Measurements from ENCODE around the gene INSM1. TPM values are rescaled to one million over a fixed set of nuclear protein-coding genes. Genes with fewer than 3 reads are reported as not detected.

INSM1 gene, protein sequence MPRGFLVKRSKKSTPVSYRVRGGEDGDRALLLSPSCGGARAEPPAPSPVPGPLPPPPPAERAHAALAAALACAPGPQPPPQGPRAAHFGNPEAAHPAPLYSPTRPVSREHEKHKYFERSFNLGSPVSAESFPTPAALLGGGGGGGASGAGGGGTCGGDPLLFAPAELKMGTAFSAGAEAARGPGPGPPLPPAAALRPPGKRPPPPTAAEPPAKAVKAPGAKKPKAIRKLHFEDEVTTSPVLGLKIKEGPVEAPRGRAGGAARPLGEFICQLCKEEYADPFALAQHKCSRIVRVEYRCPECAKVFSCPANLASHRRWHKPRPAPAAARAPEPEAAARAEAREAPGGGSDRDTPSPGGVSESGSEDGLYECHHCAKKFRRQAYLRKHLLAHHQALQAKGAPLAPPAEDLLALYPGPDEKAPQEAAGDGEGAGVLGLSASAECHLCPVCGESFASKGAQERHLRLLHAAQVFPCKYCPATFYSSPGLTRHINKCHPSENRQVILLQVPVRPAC
- 0.59 and 0.78 TPM in 2 replicates for total RNA-seq (2014; rRNA removed; shearing (Covaris generic))

DNA sequence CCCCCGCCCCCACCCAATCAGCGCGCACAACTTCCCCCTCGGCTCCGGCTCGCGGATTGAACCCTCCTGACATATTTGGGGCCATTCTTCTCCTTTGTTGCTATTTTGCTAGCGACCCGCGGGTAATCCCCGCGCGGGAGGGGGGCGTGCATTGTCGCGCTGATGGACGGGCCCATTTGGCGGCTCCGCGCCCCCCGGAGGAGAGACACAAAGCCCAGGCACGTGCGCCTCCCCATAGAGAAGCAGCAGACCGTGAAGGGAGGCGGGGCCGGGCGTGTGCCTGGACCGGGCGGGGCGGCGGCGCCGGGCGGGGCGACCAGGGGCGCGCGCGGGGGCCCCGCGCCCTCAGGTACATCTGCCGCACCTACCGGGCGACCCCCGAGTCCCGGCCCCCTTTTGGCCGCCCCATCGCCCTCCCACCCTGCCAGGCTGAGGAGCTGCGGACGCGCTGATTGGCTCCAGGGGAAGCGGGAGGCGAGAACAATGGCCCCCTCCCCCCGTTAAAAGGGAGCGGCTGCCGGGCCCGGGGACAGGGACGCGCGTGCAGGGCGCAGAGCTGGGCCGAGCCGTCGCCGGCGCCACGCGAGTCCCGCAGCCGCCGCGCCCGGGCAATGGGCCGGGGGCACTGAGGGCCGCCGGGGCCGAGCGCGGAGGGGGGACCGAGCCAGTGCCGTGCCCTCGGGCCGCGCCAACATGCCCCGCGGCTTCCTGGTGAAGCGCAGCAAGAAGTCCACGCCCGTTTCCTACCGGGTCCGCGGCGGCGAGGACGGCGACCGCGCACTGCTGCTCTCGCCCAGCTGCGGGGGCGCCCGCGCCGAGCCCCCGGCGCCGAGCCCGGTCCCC is at the start of gene INSM1:
Gene INSM1, plus strand, starts transcription at position 530 of the 843 bp plus-strand sequence. Its CDS starts 164 bp downstream, at position 694.
- Histone ChIP-seq H3K27me3 (ENCODE audit: control insufficient read depth, insufficient read depth, low read length) (peaks cover 82% of the 10 kb centered on the region), H3K36me3 (replicated peaks; ENCODE audit: control insufficient read depth, insufficient read depth, low read length) (no peaks in the 10 kb centered on the region), H3K4me3 (ENCODE audit: insufficient read depth, low read depth, low read length) (peak within 1 kb of the TSS; percentile 36)
- peak; percentile 91 for DNase-seq

DNA sequence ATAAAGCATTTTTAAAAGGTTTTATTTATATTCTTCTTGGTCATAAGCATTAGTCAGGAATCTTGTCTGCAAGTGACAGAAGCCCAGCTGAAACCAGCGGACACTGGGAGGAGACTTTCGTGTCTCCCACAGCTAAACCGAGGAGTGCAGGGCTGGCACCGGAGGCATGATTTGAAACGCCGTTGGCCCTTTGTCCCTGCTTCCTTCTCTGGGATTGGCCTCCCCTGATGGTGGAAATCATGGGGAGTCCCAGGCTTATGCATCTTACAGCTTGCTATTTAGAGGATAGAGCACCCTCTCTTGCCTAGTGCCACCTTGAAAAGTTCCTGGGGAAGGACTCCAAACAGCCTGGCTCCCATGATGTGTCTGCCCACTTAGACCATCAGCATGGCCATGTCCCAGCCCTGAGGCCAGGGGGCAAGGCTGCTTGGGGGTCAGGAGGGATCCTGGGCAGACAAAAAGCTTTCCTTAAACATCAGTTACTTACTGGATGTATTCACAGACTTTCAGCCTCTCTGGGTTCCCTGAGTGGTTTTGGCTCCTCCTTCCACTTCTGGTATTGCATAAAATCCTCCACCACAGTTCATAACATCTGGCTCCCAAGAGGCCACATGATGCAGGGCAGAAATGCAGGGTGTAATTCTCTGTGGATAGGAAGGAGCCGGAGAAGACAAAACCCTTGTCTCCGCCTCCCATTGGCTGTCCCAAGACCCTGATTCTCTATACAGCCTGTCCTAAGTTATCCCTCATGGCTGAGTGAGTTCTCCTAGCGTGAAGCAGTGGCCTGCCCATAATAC is 49.3 kb upstream of the INSM1 start:
- Histone ChIP-seq H3K36me3 (replicated peaks; ENCODE audit: control insufficient read depth, insufficient read depth, low read length) (no peaks in the 10 kb centered on the region), H3K27me3 (ENCODE audit: control insufficient read depth, insufficient read depth, low read length) (no peaks in the 10 kb centered on the region), H3K4me3 (ENCODE audit: insufficient read depth, low read depth, low read length) (no peak overlapping the region)
- no peak for DNase-seq

DNA sequence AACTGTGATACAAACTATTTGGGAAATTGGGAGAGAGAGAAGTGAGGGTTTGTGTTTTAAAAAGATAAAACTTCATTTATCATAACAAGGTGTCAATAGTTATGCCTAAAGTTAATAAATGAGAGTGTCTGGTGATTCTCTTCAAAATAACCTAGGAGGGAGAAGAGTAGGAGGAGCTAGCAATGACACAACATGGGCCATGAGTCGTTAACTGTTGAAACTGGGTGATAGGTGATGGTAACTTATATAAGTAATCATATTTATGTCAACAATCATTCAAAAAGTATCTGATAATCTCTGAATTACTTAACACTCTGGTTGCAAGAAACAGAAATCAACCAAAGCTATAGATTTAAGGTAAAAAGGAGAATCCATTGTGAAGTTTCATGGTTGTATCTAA is 46.8 kb upstream of the INSM1 start:
- no peaks in the 10 kb centered on the region for H3K36me3 ChIP-seq (replicated peaks; ENCODE audit: control insufficient read depth, insufficient read depth, low read length)
- no peaks in the 10 kb centered on the region for H3K27me3 ChIP-seq (ENCODE audit: control insufficient read depth, insufficient read depth, low read length)
- no peak overlapping the region for H3K4me3 ChIP-seq (ENCODE audit: insufficient read depth, low read depth, low read length)
- DNase-seq, result no peak

DNA sequence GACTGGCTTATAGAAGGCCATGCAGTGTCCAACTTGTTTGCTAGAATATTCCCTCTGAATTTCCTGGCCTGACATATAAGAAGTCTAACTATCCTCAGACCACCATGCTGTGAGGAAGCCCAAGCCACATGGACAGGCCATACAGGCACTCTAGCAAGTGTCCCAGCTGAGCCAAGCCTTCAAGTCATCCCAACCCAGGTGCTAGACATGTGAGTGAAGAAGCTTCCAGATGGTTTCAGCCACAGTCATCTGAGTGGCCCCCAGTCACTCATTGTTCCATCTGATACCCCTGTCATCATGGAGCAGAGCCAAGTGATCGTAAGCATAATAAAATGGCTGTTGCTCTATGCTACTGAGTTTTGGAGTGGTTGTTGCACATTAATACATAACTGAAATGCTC is 46.0 kb upstream of the INSM1 start:
- no peak overlapping the region for H3K4me3 ChIP-seq (ENCODE audit: insufficient read depth, low read depth, low read length)
- H3K27me3 ChIP-seq (ENCODE audit: control insufficient read depth, insufficient read depth, low read length), result no peaks in the 10 kb centered on the region
- no peak for DNase-seq
- H3K36me3 ChIP-seq (replicated peaks; ENCODE audit: control insufficient read depth, insufficient read depth, low read length), result no peaks in the 10 kb centered on the region

DNA sequence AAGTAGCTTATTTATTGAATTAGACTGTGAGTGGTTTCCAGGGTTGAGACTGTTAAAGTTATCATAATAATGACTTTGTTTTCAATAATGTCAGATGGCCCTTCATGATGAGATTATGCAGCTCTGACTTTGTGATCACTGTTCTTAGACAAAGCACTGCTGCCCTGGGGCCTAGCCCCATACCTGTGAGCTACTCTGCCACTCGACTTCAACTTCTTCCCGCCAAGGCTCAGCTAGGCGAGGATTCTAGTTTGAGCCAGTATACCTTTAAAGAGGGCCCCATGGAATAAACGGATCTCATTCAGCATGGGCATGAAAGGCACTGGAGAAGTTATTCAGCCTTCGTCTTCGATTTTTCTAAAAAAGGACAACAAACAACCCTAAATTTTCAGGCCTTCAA is 45.0 kb upstream of the INSM1 start:
- Histone ChIP-seq H3K27me3 (ENCODE audit: control insufficient read depth, insufficient read depth, low read length) (no peaks in the 10 kb centered on the region), H3K36me3 (replicated peaks; ENCODE audit: control insufficient read depth, insufficient read depth, low read length) (no peaks in the 10 kb centered on the region), H3K4me3 (ENCODE audit: insufficient read depth, low read depth, low read length) (no peak overlapping the region)
- no peak for DNase-seq

DNA sequence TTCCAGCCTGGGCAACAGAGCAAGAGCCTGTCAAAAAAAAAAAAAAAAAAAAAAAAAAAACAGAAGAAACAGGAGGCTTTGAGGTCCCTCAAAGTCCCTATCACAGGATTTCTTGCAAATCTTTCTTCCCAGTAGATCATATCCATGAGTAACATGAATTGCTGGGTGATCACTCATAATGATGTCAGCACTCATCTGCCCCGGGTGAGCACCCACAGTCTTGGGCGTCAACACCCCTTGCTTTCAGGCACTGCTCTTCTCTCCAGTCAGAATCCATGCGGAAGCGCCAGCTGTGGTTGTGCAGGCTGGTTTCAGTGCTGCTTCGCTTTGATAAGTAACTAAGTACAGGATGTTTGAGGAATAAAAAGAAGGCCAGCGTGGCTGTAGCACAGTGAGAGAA is 40.2 kb upstream of the INSM1 start:
- H3K4me3 ChIP-seq (ENCODE audit: insufficient read depth, low read depth, low read length), result no peak overlapping the region
- H3K36me3 ChIP-seq (replicated peaks; ENCODE audit: control insufficient read depth, insufficient read depth, low read length), result no peaks in the 10 kb centered on the region
- no peak for DNase-seq
- H3K27me3 ChIP-seq (ENCODE audit: control insufficient read depth, insufficient read depth, low read length), result no peaks in the 10 kb centered on the region

DNA sequence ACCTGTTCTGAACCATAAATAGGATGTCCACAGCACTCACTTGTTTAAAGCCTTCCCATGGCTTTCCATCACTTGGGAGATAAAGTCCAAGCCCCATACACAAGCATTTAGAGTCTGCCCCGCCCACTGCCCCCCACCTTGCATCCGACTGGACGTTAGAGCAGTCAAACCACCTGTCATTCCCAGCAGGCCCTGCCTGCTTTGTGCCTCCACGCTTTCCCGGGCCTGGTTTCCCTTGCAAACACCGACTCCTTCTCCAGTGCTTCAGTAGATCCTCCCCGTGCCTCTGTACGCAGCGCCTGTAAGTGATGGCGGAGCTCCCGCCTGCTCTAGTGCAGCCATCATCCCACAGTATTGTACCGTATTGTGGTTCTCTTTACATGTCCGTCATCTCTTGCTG is 38.3 kb upstream of the INSM1 start:
- no peak for DNase-seq
- no peaks in the 10 kb centered on the region for H3K27me3 ChIP-seq (ENCODE audit: control insufficient read depth, insufficient read depth, low read length)
- no peak overlapping the region for H3K4me3 ChIP-seq (ENCODE audit: insufficient read depth, low read depth, low read length)
- no peaks in the 10 kb centered on the region for H3K36me3 ChIP-seq (replicated peaks; ENCODE audit: control insufficient read depth, insufficient read depth, low read length)

DNA sequence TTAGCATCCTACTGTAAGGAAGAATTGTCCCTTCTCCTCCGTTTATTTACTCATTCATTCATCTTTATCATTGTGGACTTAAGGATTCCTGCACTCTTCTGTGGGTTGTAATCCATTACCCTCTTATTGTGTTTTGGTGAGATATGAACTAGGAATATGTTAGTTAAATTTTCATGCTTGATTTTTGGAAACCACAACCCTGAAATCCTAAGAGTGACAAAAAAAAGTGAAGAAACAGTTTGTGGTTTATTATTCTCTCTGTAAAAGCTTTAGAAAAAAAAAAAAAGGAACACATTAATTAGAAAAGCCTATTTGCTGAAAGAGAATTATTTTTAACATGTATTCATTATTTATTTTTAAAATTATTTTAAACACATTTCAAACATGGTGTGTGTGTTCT is 36.7 kb upstream of the INSM1 start:
- H3K4me3 ChIP-seq (ENCODE audit: insufficient read depth, low read depth, low read length), result no peak overlapping the region
- no peak for DNase-seq
- H3K36me3 ChIP-seq (replicated peaks; ENCODE audit: control insufficient read depth, insufficient read depth, low read length), result no peaks in the 10 kb centered on the region
- H3K27me3 ChIP-seq (ENCODE audit: control insufficient read depth, insufficient read depth, low read length), result no peaks in the 10 kb centered on the region

DNA sequence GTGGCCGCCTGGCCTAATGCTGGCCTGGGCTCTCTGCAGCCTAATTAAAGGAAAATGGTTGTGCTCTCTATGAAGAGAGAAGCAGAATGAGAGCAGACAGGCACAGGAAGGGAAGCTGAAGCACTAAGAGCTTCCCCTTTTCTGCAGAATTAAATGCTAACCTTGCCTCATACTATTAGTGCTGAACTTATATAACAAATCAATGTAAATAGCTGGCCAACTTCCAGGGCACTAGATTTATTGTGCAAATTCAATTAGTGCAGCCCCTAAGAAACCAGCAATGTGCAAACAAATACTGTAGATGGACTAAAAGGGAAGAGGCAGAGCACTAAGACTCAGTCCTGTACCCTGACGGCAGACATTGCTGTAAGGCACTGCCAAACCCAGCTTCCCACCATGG is 36.1 kb upstream of the INSM1 start:
- Histone ChIP-seq H3K27me3 (ENCODE audit: control insufficient read depth, insufficient read depth, low read length) (no peaks in the 10 kb centered on the region), H3K36me3 (replicated peaks; ENCODE audit: control insufficient read depth, insufficient read depth, low read length) (no peaks in the 10 kb centered on the region), H3K4me3 (ENCODE audit: insufficient read depth, low read depth, low read length) (no peak overlapping the region)
- DNase-seq, result no peak

DNA sequence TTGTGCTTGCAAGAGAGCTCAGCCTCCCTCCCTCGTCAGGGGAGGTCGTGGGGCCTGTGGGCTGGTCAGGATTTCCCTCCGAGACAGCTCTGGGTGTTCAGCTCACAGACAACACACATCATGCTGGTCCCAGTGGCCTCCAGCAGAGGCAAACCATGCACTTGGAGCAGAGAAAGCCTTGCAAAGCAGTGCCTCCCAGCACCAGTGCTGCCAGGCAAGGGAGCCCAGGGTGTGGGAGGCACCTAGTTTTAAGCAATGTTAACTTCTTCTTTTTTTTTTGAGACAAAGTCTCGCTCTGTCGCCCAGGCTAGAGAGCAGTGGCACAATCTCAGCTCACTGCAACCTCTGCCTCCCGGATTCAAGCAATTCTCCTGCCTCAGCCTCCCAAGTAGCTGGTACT is 34.0 kb upstream of the INSM1 start:
- H3K4me3 ChIP-seq (ENCODE audit: insufficient read depth, low read depth, low read length), result no peak overlapping the region
- no peaks in the 10 kb centered on the region for H3K36me3 ChIP-seq (replicated peaks; ENCODE audit: control insufficient read depth, insufficient read depth, low read length)
- H3K27me3 ChIP-seq (ENCODE audit: control insufficient read depth, insufficient read depth, low read length), result no peaks in the 10 kb centered on the region
- DNase-seq, result no peak

DNA sequence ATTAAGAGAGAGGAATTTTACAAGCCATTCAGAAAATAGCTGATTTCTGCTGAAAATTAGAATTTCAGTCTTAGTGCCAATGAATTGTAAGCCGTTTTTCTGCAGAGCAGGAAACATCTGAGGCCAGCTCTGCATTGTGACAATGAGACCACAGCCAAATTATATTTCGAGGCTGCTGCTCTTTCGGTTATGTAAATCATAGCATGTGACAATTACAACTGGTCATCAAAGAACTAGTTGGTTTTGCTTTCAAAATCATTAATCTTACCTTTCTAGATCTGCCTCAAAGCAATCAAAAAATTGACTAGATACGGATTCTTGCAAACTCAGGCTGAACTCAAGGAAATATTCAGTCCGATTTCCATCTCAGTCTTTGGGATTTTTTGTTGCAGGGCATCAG is 33.4 kb upstream of the INSM1 start:
- Histone ChIP-seq H3K4me3 (ENCODE audit: insufficient read depth, low read depth, low read length) (no peak overlapping the region), H3K27me3 (ENCODE audit: control insufficient read depth, insufficient read depth, low read length) (no peaks in the 10 kb centered on the region), H3K36me3 (replicated peaks; ENCODE audit: control insufficient read depth, insufficient read depth, low read length) (no peaks in the 10 kb centered on the region)
- no peak for DNase-seq

DNA sequence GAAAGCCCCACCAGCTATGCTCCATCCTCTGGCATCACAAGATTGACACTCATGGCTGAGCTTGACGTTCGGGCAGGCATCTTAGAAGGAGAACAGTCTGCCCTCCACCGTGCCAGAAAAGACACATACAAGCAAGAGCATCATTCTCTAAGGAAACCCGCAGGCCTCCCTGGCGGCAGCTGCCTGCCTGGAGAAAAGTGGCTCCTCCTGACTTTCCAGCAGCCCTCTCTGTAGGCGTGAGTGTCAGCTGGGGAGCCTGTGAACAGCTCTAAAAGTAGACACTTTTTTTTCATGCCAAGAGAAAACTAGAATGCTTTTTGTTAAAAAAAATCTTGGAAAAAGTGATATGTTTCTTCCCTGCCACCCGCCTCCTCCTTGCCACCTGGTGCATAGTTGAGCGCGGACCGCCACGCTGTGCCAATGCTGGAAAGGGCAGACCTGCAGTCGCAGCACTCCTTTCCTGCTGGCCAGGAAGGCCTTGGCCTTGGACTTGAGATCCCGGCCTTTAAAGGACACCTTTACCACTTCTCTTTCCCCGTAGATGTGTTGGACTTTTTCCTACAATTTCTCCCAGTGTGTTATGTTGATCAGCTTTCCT is 29.7 kb upstream of the INSM1 start:
- no peak for DNase-seq
- Histone ChIP-seq H3K4me3 (ENCODE audit: insufficient read depth, low read depth, low read length) (no peak overlapping the region), H3K27me3 (ENCODE audit: control insufficient read depth, insufficient read depth, low read length) (no peaks in the 10 kb centered on the region), H3K36me3 (replicated peaks; ENCODE audit: control insufficient read depth, insufficient read depth, low read length) (no peaks in the 10 kb centered on the region)

DNA sequence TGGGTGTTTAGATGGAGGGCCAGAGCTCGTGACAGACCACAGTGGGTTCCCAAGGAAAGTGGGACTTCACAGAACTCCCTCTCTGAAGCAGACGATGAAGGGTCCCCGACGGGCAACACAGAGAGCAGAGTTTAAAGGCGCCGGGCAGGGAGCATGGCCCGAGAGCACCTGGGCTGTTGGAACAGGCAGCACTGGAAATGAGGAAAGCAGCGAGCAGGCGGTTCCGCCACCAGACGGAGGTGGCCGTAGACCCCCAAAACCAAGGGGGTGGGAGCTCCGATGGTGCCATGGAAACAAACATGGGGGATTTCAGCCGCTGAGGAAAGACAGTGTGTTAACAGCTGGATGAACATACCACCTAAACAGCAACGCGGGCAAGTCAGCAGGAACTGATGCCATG is 27.5 kb upstream of the INSM1 start:
- DNase-seq, result no peak
- H3K4me3 ChIP-seq (ENCODE audit: insufficient read depth, low read depth, low read length), result no peak overlapping the region
- H3K27me3 ChIP-seq (ENCODE audit: control insufficient read depth, insufficient read depth, low read length), result no peaks in the 10 kb centered on the region
- H3K36me3 ChIP-seq (replicated peaks; ENCODE audit: control insufficient read depth, insufficient read depth, low read length), result no peaks in the 10 kb centered on the region

DNA sequence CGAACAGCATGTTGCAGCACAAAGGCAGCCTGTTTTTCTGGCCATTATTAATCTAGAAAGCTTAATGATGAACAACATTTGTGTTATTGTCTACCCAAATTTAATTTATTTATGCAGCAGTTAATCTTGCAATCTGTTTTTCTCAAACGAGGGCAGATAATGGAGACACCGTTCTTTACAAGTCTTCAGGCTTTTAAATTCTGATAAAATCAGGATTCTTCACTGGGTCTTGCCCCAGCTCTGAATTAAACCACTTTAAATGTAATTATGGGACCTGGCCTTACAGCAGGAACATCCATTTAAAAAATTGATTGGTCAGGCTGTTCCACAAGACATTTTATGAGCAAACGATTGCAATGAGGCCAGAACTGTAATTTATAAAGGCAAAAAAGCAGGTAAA is 26.5 kb upstream of the INSM1 start:
- H3K27me3 ChIP-seq (ENCODE audit: control insufficient read depth, insufficient read depth, low read length), result no peaks in the 10 kb centered on the region
- DNase-seq, result no peak
- H3K4me3 ChIP-seq (ENCODE audit: insufficient read depth, low read depth, low read length), result no peak overlapping the region
- no peaks in the 10 kb centered on the region for H3K36me3 ChIP-seq (replicated peaks; ENCODE audit: control insufficient read depth, insufficient read depth, low read length)
